NCI-H2196 treated with DMSO at 0.1 percent for 48 hours (cell line): ENCODE results near the gene RNF212B.

Experiments
- DNase-seq: peaks from one replicate; lab custom pipeline; 2025; ENCODE audit not compliant: unreplicated experiment; lab: John Stamatoyannopoulos, UW

RNF212B gene

GRCh38 chr14:23294734-23295561 lies 57.2 kb downstream of the RNF212B start:
- DNase-seq: peak; percentile 30

- DNase-seq: no peak
Observed at GRCh38 chr14:23296012-23296777, 58.5 kb downstream of the RNF212B start.

GRCh38 chr14:23297096-23297495 lies 59.4 kb downstream of the RNF212B start:
- DNase-seq: no peak

DNA sequence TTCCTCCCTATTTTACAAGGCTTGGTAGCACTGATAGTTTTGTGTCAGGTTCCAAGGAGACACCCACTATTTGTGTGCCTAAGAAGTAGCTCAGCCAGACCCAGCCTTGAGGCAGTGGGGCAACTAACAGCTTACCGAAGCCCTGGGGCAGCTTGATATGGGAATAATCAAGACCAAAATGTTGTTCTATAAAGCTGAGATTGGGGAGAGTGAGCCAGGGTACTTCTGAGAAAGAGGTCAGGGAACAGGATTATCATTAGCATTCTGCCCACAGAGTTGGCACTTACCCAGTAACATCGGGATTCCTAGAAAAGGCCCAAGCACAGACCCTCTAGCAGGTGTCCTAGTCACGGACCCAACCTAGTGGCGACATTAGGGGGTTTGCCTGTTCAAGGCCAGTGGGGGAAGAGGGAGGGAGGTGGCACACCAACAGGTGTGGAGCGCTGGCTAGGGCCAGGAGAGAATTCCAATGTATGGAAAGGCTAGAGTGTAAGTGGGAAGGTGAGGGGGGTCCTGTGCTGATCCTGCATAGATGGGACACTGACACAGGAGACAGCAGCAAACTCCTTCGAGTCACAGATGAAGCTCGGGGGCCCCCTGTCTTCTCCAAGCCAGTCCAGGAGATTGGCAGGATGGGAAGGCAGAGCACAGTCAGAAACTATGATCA lies 60.0 kb downstream of the RNF212B start:
- DNase-seq: no peak

GRCh38 chr14:23299211-23299957 lies 61.6 kb downstream of the RNF212B start:
- peak; percentile 28 for DNase-seq

DNA sequence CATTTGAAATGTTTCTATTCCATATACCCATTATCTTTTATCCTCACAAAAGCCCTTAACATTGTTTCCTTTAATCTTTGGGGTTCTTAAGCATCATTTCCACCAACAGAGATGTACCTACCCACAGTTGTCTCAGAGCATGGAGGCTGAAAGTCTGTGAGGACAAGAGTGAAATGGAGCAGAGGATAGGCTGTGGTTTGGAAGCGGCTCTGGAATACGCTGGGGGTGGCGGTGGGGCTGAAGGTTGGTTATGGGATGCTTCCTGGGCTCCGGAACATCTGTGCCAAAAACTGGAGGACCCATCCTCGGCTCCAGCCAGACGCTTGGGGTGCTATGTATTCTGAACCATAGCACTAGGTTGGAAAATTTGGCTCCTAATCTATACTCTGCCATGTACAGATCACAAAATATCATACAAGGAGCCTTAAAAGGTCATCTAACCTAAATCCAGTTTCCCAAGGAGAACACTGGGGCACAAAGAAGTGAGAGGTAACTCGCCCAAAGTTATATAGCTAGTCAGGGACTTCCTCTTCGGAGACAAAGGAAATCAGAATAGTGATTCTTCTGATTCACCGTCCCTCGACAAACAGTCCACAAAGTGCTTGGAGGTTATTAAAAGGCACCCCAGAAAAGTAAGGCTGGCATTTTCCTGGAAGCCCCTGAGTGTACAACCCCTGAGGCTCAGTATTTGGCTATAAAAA lies 62.4 kb downstream of the RNF212B start:
- DNase-seq: no peak

GRCh38 chr14:23300687-23301223 lies 63.0 kb downstream of the RNF212B start:
- no peak for DNase-seq

GRCh38 chr14:23301288-23301968 lies 63.7 kb downstream of the RNF212B start:
- peak; percentile 99 for DNase-seq

GRCh38 chr14:23301969-23302289 lies 64.2 kb downstream of the RNF212B start:
- no peak for DNase-seq

- DNase-seq: peak; percentile 33
Observed at GRCh38 chr14:23302290-23303225, 64.8 kb downstream of the RNF212B start, which contains the start of gene PPP1R3E. Gene PPP1R3E (minus strand): TSS chr14:23302859. CDS start chr14:23302576, 283 bp downstream.

GRCh38 chr14:23306412-23307145 lies 68.8 kb downstream of the RNF212B start, which contains the start of gene BCL2L2:
Gene BCL2L2 (plus strand): TSS chr14:23306833. CDS start chr14:23307768, 935 bp downstream.
- DNase-seq: peak; percentile 88

- no peak for DNase-seq
Observed at GRCh38 chr14:23307146-23307530, 69.4 kb downstream of the RNF212B start.

GRCh38 chr14:23307687-23308644 lies 70.2 kb downstream of the RNF212B start:
- no peak for DNase-seq

GRCh38 chr14:23308721-23309445 lies 71.1 kb downstream of the RNF212B start:
- no peak for DNase-seq

GRCh38 chr14:23310546-23310945 lies 72.8 kb downstream of the RNF212B start:
- no peak for DNase-seq

DNA sequence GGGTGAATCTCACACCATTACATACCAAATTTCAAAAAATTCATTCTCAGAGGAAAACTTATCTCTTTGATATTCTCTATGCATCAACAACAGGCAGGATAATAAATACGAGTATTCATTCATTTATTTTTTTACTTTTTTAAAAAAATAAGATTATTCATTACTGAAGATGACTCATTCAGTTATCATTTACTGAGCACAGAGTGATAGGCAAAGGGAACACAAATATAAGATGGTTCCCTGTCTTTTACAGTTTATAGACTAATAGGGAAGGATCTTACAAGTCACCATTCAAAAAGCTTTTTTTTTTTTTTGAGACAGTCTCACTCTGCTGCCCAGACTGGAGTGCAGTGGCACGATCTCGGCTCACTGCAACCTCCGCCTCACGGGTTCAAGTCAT lies 78.6 kb downstream of the RNF212B start:
- DNase-seq: no peak
